H1 (cell line): ENCODE results near the gene DEPDC4.

Source experiments
- BACH1 ChIP-seq: IDR thresholded peaks from 2 replicates; pipeline ENCODE4 v1.6.1; 2012; ENCODE audit warnings: low read length, improper control_type of control experiment
- CHD1 ChIP-seq: IDR thresholded peaks from 2 replicates; pipeline ENCODE4 v1.6.1; 2012; ENCODE audit warnings: low read depth, low read length, improper control_type of control experiment
- CTCF ChIP-seq, 3 experiments: IDR thresholded peaks; 1 replicate in 2 of 3; 2 replicates in 1 of 3; pipeline versions ENCODE4 v1.5.1 to v1.6.1; 2011; ENCODE audit warnings: low read length in 3 of 3, mild to moderate bottlenecking in 3 of 3, inconsistent platforms in 2 of 3, low read depth in 1 of 3, moderate library complexity in 1 of 3; ENCODE audit not compliant: insufficient read depth in 1 of 3; ENCODE audit errors: control extremely low read depth in 1 of 3
- HDAC2 ChIP-seq, 2 experiments: fragments of 300-600 bp in 1 of 2; sonication (generic) in 1 of 2; IDR thresholded peaks; 2 replicates each; pipeline ENCODE4 v1.6.1; 2011 to 2012; ENCODE audit warnings: low read depth in 2 of 2, low read length in 2 of 2, mild to moderate bottlenecking in 2 of 2, moderate library complexity in 2 of 2, borderline replicate concordance in 1 of 2, inconsistent platforms in 1 of 2
- JUN ChIP-seq: IDR thresholded peaks from 2 replicates; pipeline ENCODE4 v1.6.1; 2011; ENCODE audit warnings: low read depth, mild to moderate bottlenecking, improper control_type of control experiment, low read length
- JUND ChIP-seq: IDR thresholded peaks from 2 replicates; pipeline ENCODE4 v1.6.1; 2011; ENCODE audit warnings: mild to moderate bottlenecking, improper control_type of control experiment, low read length
- MAX ChIP-seq: IDR thresholded peaks from 2 replicates; pipeline ENCODE4 v1.6.1; 2012; ENCODE audit warnings: inconsistent platforms
- NRF1 ChIP-seq: IDR thresholded peaks from 2 replicates; pipeline ENCODE4 v1.6.1; 2011; ENCODE audit warnings: mild to moderate bottlenecking, low read depth, low read length, improper control_type of control experiment
- POLR2A ChIP-seq, 2 experiments: IDR thresholded peaks; 1 replicate in 1 of 2; 2 replicates in 1 of 2; pipeline ENCODE4 v1.6.1; 2011; ENCODE audit warnings: low read depth in 2 of 2, low read length in 2 of 2, mild to moderate bottlenecking in 2 of 2; ENCODE audit errors: control extremely low read depth in 1 of 2
- RAD21 ChIP-seq, 2 experiments: IDR thresholded peaks in 1 of 2; conservative IDR thresholded peaks in 1 of 2; 2 replicates each; pipeline ENCODE4 v1.6.1; 2011; ENCODE audit warnings: low read depth in 2 of 2, low read length in 2 of 2, improper control_type of control experiment in 1 of 2, inconsistent platforms in 1 of 2, mild to moderate bottlenecking in 1 of 2, moderate library complexity in 1 of 2
- SIRT6 ChIP-seq: IDR thresholded peaks from one replicate; pipeline ENCODE4 v1.7.1; 2012; ENCODE audit warnings: low read length, inconsistent platforms
- SRF ChIP-seq: IDR thresholded peaks from 2 replicates; pipeline ENCODE4 v1.6.1; 2011; ENCODE audit warnings: mild to moderate bottlenecking, low read depth, low read length, moderate library complexity
- TAF1 ChIP-seq: IDR thresholded peaks from 2 replicates; pipeline ENCODE4 v1.6.1; 2011; ENCODE audit warnings: mild to moderate bottlenecking, low read depth, low read length

- no peak for TF ChIP-seq CTCF (IDR thresholded peaks at IDR 0.05; ENCODE audit: control extremely low read depth in 1 of 3, insufficient read depth in 1 of 3, low read depth in 1 of 3, low read length in 3 of 3)
- no peak for TF ChIP-seq TAF1
- no peak for TF ChIP-seq SRF
- no peak for TF ChIP-seq SIRT6
- no peak for TF ChIP-seq POLR2A (IDR thresholded peaks at IDR 0.05; ENCODE audit: control extremely low read depth in 1 of 2, low read depth in 2 of 2, low read length in 2 of 2)
- no peak for TF ChIP-seq JUN
- no peak for TF ChIP-seq RAD21 (IDR thresholded peaks at IDR 0.05 in 1 of 2, conservative IDR thresholded peaks at IDR 0.05 in 1 of 2; ENCODE audit: low read depth in 2 of 2, low read length in 2 of 2)
- TF ChIP-seq JUND = no peak
- no peak for TF ChIP-seq NRF1
- TF ChIP-seq MAX = no peak
- TF ChIP-seq HDAC2 (IDR thresholded peaks at IDR 0.05; ENCODE audit: borderline replicate concordance in 1 of 2, low read depth in 2 of 2, low read length in 2 of 2) = no peak
- TF ChIP-seq CHD1 = no peak
- no peak for TF ChIP-seq BACH1
Observed at GRCh38 chr12:100265732-100266584, 921 bp downstream of the DEPDC4 start.
